Stimulated activated CD4-positive, alpha-beta T cell treated with anti-CD3 and anti-CD28 coated beads, Interleukin-2, amount 100 ng/mL, for 4 hours (primary cell): ENCODE measurements around the gene CYTIP.

Experiments used
- DNase-seq: peaks from one replicate; pipeline ENCODE4 v3.0.0-alpha.2; 2020; ENCODE audit warnings: low read depth

Gene CYTIP

GRCh38 chr2:157443795-157444640 lies at the start of gene CYTIP:
Gene CYTIP, minus strand, starts transcription at chr2:157444089. Its CDS starts 69 bp downstream, at chr2:157444020.
- DNase-seq, result peak; percentile 46

GRCh38 chr2:157492189-157492773 lies 48.4 kb upstream of the CYTIP start:
- peak; percentile 67 for DNase-seq

- DNase-seq, result no peak
Observed at GRCh38 chr2:157489983-157490382, 46.1 kb upstream of the CYTIP start.

GRCh38 chr2:157488877-157489276 lies 45.0 kb upstream of the CYTIP start:
- no peak for DNase-seq

- no peak for DNase-seq
Observed at GRCh38 chr2:157487747-157488146, 43.9 kb upstream of the CYTIP start.

GRCh38 chr2:157487271-157487610 lies 43.4 kb upstream of the CYTIP start:
- no peak for DNase-seq

- no peak for DNase-seq
Observed at GRCh38 chr2:157486596-157487270, 42.8 kb upstream of the CYTIP start.

- no peak for DNase-seq
Observed at GRCh38 chr2:157480182-157480961, 36.5 kb upstream of the CYTIP start.

- DNase-seq, result no peak
Observed at GRCh38 chr2:157479081-157480027, 35.5 kb upstream of the CYTIP start.

- DNase-seq, result no peak
Observed at GRCh38 chr2:157477919-157478318, 34.0 kb upstream of the CYTIP start.

- DNase-seq, result no peak
Observed at GRCh38 chr2:157476953-157477709, 33.2 kb upstream of the CYTIP start.

GRCh38 chr2:157475722-157476390 lies 32.0 kb upstream of the CYTIP start:
- no peak for DNase-seq

GRCh38 chr2:157473581-157473980 lies 29.7 kb upstream of the CYTIP start:
- no peak for DNase-seq

- no peak for DNase-seq
Observed at GRCh38 chr2:157471078-157471477, 27.2 kb upstream of the CYTIP start.

- DNase-seq, result no peak
Observed at GRCh38 chr2:157470321-157470720, 26.4 kb upstream of the CYTIP start.

- DNase-seq, result no peak
Observed at GRCh38 chr2:157469726-157470125, 25.8 kb upstream of the CYTIP start.

- DNase-seq, result no peak
Observed at GRCh38 chr2:157468931-157469708, 25.2 kb upstream of the CYTIP start.

GRCh38 chr2:157466764-157467163 lies 22.9 kb upstream of the CYTIP start:
- DNase-seq, result no peak

GRCh38 chr2:157465554-157465953 lies 21.7 kb upstream of the CYTIP start:
- DNase-seq, result no peak
